BE2C (cell line): ENCODE measurements around the gene CCER1.
"Not testable (repeated sequence)": the region's sequence is repeated elsewhere in the genome, so short reads cannot be mapped to it uniquely, and the experiment has no call there.

ENCODE experiments used
- DNase-seq: peaks from one replicate; pipeline ENCODE4 v3.0.0-alpha.2; 2020
- H3K27me3 ChIP-seq: fragments of 250-450 bp; sonication (Bioruptor Pico); 2 replicates; pipeline ENCODE4 v1.5.1; 2020; ENCODE audit warnings: mild to moderate bottlenecking
- H3K36me3 ChIP-seq: fragments of 250-450 bp; sonication (Bioruptor Pico); 2 replicates; pipeline ENCODE4 v1.5.1; 2020; ENCODE audit warnings: mild to moderate bottlenecking
- H3K4me1 ChIP-seq: fragments of 250-450 bp; sonication (Bioruptor Pico); 2 replicates; pipeline ENCODE4 v1.5.1; 2020
- H3K4me3 ChIP-seq: 2 replicates; pipeline ENCODE4 v1.5.1; 2011; ENCODE audit warnings: low read depth, low read length
- H3K9me3 ChIP-seq: fragments of 250-450 bp; sonication (Bioruptor Pico); 2 replicates; pipeline ENCODE4 v1.5.1; 2020
- CTCF ChIP-seq: IDR thresholded peaks from 2 replicates; pipeline ENCODE4 v1.5.1; 2012; ENCODE audit warnings: mild to moderate bottlenecking, low read depth, low read length

The CCER1 gene

GRCh38 chr12:90995010-90995409 is 40.0 kb upstream of the CCER1 start:
- H3K27me3 ChIP-seq = no peaks in the 10 kb centered on the region
- no peaks in the 10 kb centered on the region for H3K36me3 ChIP-seq
- peaks cover 7% of the 10 kb centered on the region for H3K4me1 ChIP-seq
- DNase-seq = no peak
- H3K4me3 ChIP-seq = no peak overlapping the region
- H3K9me3 ChIP-seq = no peaks in the 10 kb centered on the region
- TF ChIP-seq CTCF = no peak

- Histone ChIP-seq H3K27me3 (no peaks in the 10 kb centered on the region), H3K9me3 (no peaks in the 10 kb centered on the region), H3K4me1 (peaks cover 7% of the 10 kb centered on the region), H3K4me3 (no peak overlapping the region), H3K36me3 (no peaks in the 10 kb centered on the region)
- DNase-seq = no peak
- TF ChIP-seq CTCF = no peak
Measured at GRCh38 chr12:90991952-90992465, 37.0 kb upstream of the CCER1 start.

GRCh38 chr12:90990611-90991010 is 35.6 kb upstream of the CCER1 start:
- H3K36me3 ChIP-seq = no peaks in the 10 kb centered on the region
- peaks cover 7% of the 10 kb centered on the region for H3K4me1 ChIP-seq
- H3K27me3 ChIP-seq = no peaks in the 10 kb centered on the region; the same call in 1 of the 2 replicates
- H3K4me3 ChIP-seq = no peak overlapping the region
- no peak for DNase-seq
- no peaks in the 10 kb centered on the region; the same call in 1 of the 2 replicates for H3K9me3 ChIP-seq
- no peak for TF ChIP-seq CTCF

GRCh38 chr12:90989686-90990111 is 34.7 kb upstream of the CCER1 start:
- Histone ChIP-seq H3K27me3 (no peaks in the 10 kb centered on the region; the same call in 1 of the 2 replicates), H3K4me3 (no peak overlapping the region), H3K9me3 (no peaks in the 10 kb centered on the region; the same call in 1 of the 2 replicates), H3K4me1 (peaks cover under 1% of the 10 kb centered on the region; the same call in 1 of the 2 replicates), H3K36me3 (no peaks in the 10 kb centered on the region)
- no peak for DNase-seq
- TF ChIP-seq CTCF = no peak

GRCh38 chr12:90987520-90987919 is 32.5 kb upstream of the CCER1 start:
- Histone ChIP-seq H3K9me3 (no peaks in the 10 kb centered on the region; the same call in 1 of the 2 replicates), H3K36me3 (no peaks in the 10 kb centered on the region), H3K4me1 (no peaks in the 10 kb centered on the region), H3K4me3 (no peak overlapping the region), H3K27me3 (no peaks in the 10 kb centered on the region; the same call in 1 of the 2 replicates)
- peak; percentile 30; the same call in 1 of the 2 replicates for TF ChIP-seq CTCF
- no peak for DNase-seq

- H3K36me3 ChIP-seq = no peaks in the 10 kb centered on the region
- H3K4me3 ChIP-seq = no peak overlapping the region
- no peaks in the 10 kb centered on the region; the same call in 1 of the 2 replicates for H3K9me3 ChIP-seq
- no peaks in the 10 kb centered on the region; the same call in 1 of the 2 replicates for H3K27me3 ChIP-seq
- no peak for TF ChIP-seq CTCF
- no peak for DNase-seq
- no peaks in the 10 kb centered on the region for H3K4me1 ChIP-seq
Measured at GRCh38 chr12:90987101-90987500, 32.1 kb upstream of the CCER1 start.

- H3K36me3 ChIP-seq, H3K4me1 ChIP-seq, H3K9me3 ChIP-seq, H3K4me3 ChIP-seq, DNase-seq, H3K27me3 ChIP-seq: not testable (repeated sequence)
Measured at GRCh38 chr12:90985331-90985730, 30.4 kb upstream of the CCER1 start.
